HFF-Myc (cell line): ENCODE data around the gene JADE2.

ENCODE experiments used
- DNase-seq: peaks from one replicate; pipeline ENCODE4 v3.0.0-alpha.2; 2011; ENCODE audit warnings: low read depth; ENCODE audit errors: extremely low read depth
- H3K4me3 ChIP-seq: replicated peaks from 2 replicates; pipeline ENCODE4 v1.5.1; 2011; ENCODE audit warnings: low read depth, mild to moderate bottlenecking, control low read depth, low read length
- TF ChIP-seq, protein P1 (sequence below): IDR thresholded peaks from 2 replicates; pipeline ENCODE4 v1.5.1; 2012; ENCODE audit warnings: mild to moderate bottlenecking, low read depth, low read length, control low read depth; ENCODE audit errors: missing control alignments

The JADE2 gene

DNA sequence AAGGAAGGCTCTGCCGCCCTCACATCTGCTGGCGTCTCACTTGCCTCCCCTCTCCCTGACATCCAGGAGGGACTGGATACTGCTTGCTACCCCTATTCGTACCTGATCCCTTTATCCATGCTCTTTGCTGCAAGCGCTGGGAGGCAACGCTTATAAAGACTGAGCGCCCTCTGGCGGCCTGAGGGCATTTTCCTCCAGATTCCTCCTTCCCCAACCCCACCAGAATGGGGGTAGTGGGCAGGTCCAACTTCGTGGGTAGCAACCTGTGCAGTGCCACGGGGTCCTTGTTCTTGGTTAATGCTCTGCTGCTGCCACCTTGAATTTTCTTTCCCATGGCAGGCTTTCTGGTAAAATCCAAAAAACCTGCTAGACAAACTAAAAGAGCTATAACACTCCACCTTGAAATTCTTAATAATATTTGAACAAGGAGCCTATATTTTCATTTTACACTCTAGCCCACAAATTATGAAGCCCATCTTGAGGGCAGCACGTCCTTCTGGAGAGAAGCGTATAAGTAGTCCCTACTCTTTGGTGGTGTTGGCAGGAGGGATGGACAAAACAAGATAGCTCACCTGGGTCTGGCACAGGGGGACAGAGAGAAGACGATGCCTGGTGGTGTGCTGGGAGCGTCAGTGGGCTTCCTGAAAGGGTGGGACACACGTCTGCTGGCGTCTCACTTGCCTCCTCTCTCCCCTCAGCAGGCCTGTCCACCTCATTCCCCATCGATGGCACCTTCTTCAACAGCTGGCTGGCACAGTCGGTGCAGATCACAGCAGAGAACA is 52.5 kb downstream of the JADE2 start:
- H3K4me3 ChIP-seq, result no peak overlapping the region
- TF ChIP-seq, protein P1, sequence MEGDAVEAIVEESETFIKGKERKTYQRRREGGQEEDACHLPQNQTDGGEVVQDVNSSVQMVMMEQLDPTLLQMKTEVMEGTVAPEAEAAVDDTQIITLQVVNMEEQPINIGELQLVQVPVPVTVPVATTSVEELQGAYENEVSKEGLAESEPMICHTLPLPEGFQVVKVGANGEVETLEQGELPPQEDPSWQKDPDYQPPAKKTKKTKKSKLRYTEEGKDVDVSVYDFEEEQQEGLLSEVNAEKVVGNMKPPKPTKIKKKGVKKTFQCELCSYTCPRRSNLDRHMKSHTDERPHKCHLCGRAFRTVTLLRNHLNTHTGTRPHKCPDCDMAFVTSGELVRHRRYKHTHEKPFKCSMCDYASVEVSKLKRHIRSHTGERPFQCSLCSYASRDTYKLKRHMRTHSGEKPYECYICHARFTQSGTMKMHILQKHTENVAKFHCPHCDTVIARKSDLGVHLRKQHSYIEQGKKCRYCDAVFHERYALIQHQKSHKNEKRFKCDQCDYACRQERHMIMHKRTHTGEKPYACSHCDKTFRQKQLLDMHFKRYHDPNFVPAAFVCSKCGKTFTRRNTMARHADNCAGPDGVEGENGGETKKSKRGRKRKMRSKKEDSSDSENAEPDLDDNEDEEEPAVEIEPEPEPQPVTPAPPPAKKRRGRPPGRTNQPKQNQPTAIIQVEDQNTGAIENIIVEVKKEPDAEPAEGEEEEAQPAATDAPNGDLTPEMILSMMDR, result peak; percentile 85
- DNase-seq, result no peak

DNA sequence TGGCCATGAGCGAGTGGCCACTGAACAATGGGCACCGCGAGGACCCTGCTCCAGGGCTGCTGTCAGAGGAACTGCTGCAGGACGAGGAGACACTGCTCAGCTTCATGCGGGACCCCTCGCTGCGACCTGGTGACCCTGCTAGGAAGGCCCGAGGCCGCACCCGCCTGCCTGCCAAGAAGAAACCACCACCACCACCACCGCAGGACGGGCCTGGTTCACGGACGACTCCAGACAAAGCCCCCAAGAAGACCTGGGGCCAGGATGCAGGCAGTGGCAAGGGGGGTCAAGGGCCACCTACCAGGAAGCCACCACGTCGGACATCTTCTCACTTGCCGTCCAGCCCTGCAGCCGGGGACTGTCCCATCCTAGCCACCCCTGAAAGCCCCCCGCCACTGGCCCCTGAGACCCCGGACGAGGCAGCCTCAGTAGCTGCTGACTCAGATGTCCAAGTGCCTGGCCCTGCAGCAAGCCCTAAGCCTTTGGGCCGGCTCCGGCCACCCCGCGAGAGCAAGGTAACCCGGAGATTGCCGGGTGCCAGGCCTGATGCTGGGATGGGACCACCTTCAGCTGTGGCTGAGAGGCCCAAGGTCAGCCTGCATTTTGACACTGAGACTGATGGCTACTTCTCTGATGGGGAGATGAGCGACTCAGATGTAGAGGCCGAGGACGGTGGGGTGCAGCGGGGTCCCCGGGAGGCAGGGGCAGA is 53.3 kb downstream of the JADE2 start:
- no peak overlapping the region for H3K4me3 ChIP-seq
- TF ChIP-seq, protein P1, result no peak
- DNase-seq, result no peak

DNA sequence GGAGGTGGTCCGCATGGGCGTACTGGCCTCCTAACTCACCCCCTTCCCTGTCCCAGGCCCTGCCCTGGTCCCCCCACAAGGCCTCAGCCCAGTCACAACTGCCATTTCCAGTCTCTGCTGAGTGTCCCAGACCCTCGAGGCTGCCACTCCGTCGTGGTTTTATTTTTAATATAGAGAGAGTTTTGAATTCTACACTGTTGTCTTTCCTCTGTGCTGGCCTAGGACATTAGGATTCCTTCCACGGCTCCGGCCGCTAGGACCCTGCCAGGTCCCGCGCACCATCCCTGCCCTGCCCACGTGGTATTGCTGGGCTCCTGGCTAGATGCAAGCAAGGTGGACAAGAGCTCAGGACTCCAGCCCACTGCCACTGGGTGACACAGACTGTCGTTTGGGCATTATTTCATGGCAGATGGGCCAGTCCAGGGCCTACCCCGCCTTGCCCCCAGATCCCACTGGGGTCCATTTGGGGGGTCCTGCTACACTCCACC is 53.9 kb downstream of the JADE2 start:
- no peak overlapping the region for H3K4me3 ChIP-seq
- TF ChIP-seq, protein P1, result no peak
- no peak for DNase-seq

DNA sequence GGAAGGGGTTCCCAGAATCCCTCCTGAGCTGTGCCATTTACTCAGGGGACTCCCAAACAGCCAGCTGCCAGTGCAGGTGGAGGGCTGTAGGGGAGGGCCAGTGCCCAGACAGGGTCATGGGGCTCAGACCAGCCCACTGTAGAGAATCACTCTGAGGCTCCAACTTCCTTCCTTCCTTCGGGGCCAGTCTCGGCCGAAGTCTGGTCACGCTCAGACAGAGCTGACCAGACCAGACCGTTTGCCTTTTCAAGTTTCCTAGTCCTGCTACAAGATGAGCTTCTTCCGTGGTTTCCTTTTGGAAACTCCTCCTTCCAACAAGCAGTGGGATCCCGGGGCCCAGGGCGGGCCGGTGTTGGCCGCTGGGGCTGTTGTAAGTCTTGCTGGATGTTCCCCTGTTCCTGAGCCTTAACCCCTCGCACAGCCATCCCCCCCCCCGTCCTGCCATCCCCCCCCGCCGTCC is 54.6 kb downstream of the JADE2 start:
- H3K4me3 ChIP-seq, result no peak overlapping the region
- TF ChIP-seq, protein P1, result no peak
- DNase-seq, result no peak

DNA sequence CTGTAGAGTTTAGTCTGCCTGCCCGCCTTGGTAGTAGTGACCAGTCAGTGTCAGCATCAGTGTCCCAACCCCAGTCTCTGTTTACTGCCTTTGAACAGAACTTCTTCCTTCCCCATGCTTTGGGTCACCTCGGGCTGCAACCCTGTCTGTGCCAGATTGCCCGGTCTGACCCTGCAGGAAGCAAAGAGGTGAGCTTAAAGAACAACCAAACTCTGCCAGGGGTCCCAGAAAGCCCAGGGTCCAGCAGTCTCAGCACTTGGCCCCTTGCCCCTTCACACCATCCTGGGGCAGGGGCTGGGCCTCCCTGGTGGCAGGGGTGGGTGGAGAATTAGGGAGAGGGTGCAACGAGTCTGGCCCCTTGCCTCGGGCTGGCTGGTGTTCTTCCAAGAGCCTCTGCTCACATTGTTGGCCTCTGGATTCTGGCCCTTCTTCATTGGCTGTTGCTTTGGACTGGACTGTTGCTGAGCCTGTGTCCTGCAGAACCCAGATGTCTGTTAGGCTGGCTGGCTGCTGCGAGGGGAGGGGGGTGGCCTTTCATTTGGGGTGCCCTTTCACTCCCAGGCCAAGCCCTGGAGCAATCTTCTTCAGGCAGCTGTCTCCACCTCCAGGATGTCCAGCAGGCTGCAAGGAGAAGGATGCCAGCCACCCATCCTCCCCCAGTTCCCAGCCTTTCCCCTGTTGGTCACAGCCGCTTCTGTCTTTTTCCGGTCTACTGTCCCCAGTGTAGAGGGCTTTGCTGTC is 55.9 kb downstream of the JADE2 start:
- TF ChIP-seq, protein P1, result no peak
- DNase-seq, result no peak
- H3K4me3 ChIP-seq, result no peak overlapping the region

DNA sequence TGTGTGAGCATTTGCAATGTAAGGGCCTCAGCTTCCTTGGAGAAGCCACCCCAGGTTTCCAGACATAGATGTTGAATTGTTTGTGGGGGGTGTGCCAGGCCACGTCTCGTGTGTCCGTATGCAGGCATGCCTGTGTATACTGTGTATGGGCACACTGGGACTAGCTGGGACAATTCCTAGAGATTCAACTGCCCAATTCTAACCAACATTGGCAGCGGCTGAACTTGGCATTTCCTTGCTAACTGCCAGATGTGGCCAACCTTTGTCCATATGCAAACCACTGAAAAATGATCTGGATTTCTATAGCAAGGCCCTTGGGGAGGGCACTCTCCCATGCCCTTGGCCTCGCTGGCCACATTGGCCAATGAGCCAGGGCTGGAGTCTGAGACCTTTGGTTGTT is 56.8 kb downstream of the JADE2 start:
- H3K4me3 ChIP-seq, result no peak overlapping the region
- TF ChIP-seq, protein P1, result no peak
- no peak for DNase-seq
